ENCODE results near the gene EPS8L3.
"Not testable (repeated sequence)": the region's sequence is repeated elsewhere in the genome, so short reads cannot be mapped to it uniquely, and the experiment has no call there.

- not testable (repeated sequence) for TF ChIP-seq CTCF, POLR2A (IDR thresholded peaks at IDR 0.05)
Observed at GRCh38 chr1:109702940-109703339, 60.8 kb downstream of the EPS8L3 start.
